Lung microvascular endothelial cell (primary cell): Measurements from ENCODE around the gene MYH11. TPM values are rescaled to one million over a fixed set of nuclear protein-coding genes. Genes with fewer than 3 reads are reported as not detected.
A peak's percentile ranks its signal among the peaks of the same experiment; 100 is the strongest.
"Not testable (repeated sequence)": the region's sequence is repeated elsewhere in the genome, so short reads cannot be mapped to it uniquely, and the experiment has no call there.

ENCODE experiments used
- DNase-seq, 2 donors: peaks; one replicate each; pipeline versions ENCODE4 v3.0.0 to v3.0.0-alpha.2; 2010; ENCODE audit warnings: low read depth in 2 of 2
- total RNA-seq: library from RNA; depleted of rRNA; stranded (reverse); fragments of >200 nt; gene quantifications from 2 replicates; pipeline ENCODE4 v1.2.1, GENCODE V29; 2014

MYH11 gene
- total RNA-seq, 1 donor from 2014 or later = not detected

GRCh38 chr16:15674571-15674970 is 182.3 kb downstream of the MYH11 start:
- no peak for DNase-seq

- DNase-seq = peak; percentile 90 to 98
These were observed 184.2 kb downstream of the MYH11 start for GRCh38 chr16:15672514-15673167.

DNA sequence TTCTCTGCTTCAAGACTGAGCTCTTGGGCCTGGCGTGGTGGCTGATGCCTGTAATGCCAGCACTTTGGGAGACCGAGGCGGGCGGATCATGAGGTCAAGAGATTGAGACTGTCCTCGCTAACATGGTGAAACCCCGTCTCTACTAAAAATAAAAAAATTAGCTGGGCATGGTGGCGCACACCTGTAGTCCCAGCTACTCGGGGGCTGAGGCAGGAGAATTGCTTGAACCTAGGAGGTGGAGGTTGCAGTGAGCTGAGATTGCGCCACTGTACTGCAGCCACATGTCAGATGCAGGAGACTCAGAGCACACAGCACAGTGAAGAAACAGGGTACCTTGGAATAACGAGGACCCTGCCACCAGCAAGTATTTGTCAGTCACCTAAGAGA is 184.7 kb downstream of the MYH11 start:
- not testable (repeated sequence) for DNase-seq

GRCh38 chr16:15671530-15672117 is 185.2 kb downstream of the MYH11 start:
- DNase-seq = no peak

- DNase-seq = no peak
These were observed 189.6 kb downstream of the MYH11 start for GRCh38 chr16:15667091-15667742.

GRCh38 chr16:15665107-15665506 is 191.7 kb downstream of the MYH11 start:
- DNase-seq = no peak

DNA sequence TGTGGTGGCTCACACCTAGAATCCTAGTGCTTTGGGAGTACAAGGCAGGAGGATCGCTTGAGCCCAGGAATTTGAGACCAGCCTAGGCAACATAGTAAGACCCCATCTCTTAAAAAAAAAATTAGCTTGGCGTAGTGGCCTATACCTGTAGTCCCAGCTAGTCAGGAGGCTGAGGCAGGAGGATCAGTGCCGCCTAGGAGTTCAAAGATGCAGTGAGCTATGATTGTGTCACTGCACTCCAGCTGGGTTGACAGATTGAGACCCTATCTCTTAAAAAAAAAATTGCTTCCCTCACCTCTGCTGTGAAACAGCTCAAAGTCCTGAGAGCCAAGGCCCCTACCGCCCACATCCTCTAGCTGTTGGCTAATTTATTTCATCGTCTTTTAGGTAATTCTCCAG is 196.6 kb downstream of the MYH11 start:
- no peak for DNase-seq

DNA sequence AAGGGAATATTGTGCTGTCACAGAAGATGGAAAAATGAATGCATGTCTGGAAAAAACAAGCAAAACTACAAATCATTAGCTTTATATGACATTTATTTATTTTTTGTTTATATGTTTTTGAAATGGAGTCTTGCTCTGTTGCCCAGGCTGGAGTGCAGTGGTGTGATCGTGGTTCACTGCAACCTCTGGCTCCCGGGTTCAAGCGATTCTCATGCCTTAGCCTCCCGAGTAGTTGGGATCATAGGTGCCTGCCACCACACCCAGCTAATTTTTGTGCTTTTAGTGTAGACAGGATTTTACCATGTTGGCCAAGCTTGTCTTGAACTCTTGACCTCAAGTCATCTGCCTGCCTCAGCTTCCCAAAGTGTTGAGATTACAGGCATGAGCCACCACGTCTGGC is 198.3 kb downstream of the MYH11 start:
- no peak for DNase-seq

DNA sequence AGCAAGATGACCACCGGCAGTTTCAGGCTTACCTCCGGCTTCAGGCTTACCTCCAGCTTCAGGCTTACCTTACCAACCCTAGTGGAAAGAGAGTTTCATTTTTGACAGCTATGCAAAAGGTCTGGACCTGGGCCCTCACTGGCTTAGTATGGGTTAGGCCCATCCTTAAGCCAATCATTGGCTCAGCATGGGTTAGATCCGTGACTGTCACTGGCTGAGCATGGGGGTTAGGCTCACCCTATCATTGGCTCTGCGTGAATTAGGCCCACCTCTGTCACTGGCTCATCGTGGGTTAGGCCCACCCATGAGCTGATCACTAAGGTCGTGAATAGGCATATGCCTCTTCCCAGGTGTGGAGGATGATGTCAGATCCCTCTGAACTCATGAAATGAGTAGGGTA is 198.7 kb downstream of the MYH11 start:
- DNase-seq = no peak

DNA sequence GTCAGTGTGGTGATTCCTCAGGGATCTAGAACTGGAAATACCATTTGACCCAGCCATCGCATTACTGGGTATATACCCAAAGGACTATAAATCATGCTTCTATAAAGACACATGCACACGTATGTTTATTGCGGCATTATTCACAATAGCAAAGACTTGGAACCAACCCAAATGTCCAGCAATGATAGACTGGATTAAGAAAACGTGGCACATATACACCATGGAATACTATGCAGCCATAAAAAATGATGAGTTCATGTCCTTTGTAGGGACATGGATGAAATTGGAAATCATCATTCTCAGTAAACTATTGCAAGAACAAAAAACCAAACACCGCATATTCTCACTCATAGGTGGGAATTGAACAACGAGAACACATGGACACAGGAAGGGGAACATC is 201.3 kb downstream of the MYH11 start:
- not testable (repeated sequence) for DNase-seq

- DNase-seq = no peak
These were observed 202.2 kb downstream of the MYH11 start for GRCh38 chr16:15654591-15654990.

- DNase-seq = peak; percentile 52 to 70
These were observed 203.6 kb downstream of the MYH11 start for GRCh38 chr16:15653227-15653626.

Other genes with a start within 250 kb of the MYH11 start
- gene MARF1, start 213.9 kb downstream of the MYH11 start, total RNA-seq = 9.8 and 14.3 TPM in 2 replicates
- 17.5 and 22.0 TPM in 2 replicates for gene NDE1, start 206.8 kb downstream of the MYH11 start, total RNA-seq
- gene CEP20, start 31.6 kb upstream of the MYH11 start, total RNA-seq = 14.4 and 18.1 TPM in 2 replicates
- 16.6 and 25.4 TPM in 2 replicates for gene ABCC1, start 92.6 kb upstream of the MYH11 start, total RNA-seq